Calu3 (cell line): ENCODE measurements around the gene CPT1A. TPM values are rescaled to one million over a fixed set of nuclear protein-coding genes. Genes with fewer than 3 reads are reported as not detected.

Experiments used
- BruUV-seq: library from RNA; stranded (reverse); fragments of 400-500 nt; replicated peaks from 2 replicates; lab custom pipeline; 2021; lab: Mats Ljungman, UMichigan
- CTCF ChIA-PET: fragments of 300-600 bp; sonication (Branson Sonifier 250); formaldehyde crosslinking; loops from one replicate; lab custom pipeline; 2022; ENCODE audit warnings: antibody characterized with exemption; lab: Charles Lee
- DNase-seq: peaks from one replicate; pipeline ENCODE4 v3.0.0; 2022
- H3K27ac Mint-ChIP-seq: one replicate; pipeline ENCODE4 v1.8.0; 2022; ENCODE audit warnings: mixed read lengths; ENCODE audit not compliant: unreplicated experiment
- H3K27me3 Mint-ChIP-seq: one replicate; pipeline ENCODE4 v1.8.0; 2022; ENCODE audit warnings: mixed read lengths; ENCODE audit not compliant: unreplicated experiment
- H3K36me3 Mint-ChIP-seq: one replicate; pipeline ENCODE4 v1.8.0; 2022; ENCODE audit warnings: mild to moderate bottlenecking, moderate library complexity, mixed read lengths; ENCODE audit not compliant: insufficient read depth, unreplicated experiment
- H3K4me1 Mint-ChIP-seq: one replicate; pipeline ENCODE4 v1.8.0; 2022; ENCODE audit warnings: mild to moderate bottlenecking, low read depth, mixed read lengths; ENCODE audit not compliant: unreplicated experiment
- H3K4me3 Mint-ChIP-seq: one replicate; pipeline ENCODE4 v1.8.0; 2022; ENCODE audit warnings: mild to moderate bottlenecking, low read depth, moderate library complexity, mixed read lengths; ENCODE audit not compliant: unreplicated experiment
- H3K9me3 Mint-ChIP-seq: one replicate; pipeline ENCODE4 v1.8.0; 2022; ENCODE audit warnings: low read depth, mixed read lengths; ENCODE audit not compliant: unreplicated experiment
- CTCF ChIP-seq: fragments of 200-600 bp; IDR thresholded peaks from one replicate; pipeline ENCODE4 v1.8.0; 2022; ENCODE audit warnings: antibody characterized with exemption; ENCODE audit not compliant: unreplicated experiment
- intact Hi-C: fragments of 100-400 bp; cut with micrococcal nuclease; formaldehyde crosslinking; loops from one replicate; pipeline ENCODE4 v1.10.0; 2022; ENCODE audit not compliant: unreplicated experiment
- total RNA-seq: library from RNA; stranded (reverse); gene quantifications from 2 replicates; pipeline ENCODE4 v1.2.3, GENCODE V29; 2022

Gene CPT1A
- total RNA-seq, 1 experiment from 2014 or later, result 45.9 TPM

- no peaks in the 10 kb centered on the region for H3K9me3 Mint-ChIP-seq
- BruUV-seq, result no TSS peak
- H3K27me3 Mint-ChIP-seq, result peaks cover 39% of the 10 kb centered on the region
Observed at GRCh38 chr11:68852628-68853027, 10.9 kb upstream of the CPT1A start.

GRCh38 chr11:68848429-68848828 lies 6.7 kb upstream of the CPT1A start:
- H3K27ac Mint-ChIP-seq, result no peak overlapping the region
- no peak overlapping the region for H3K4me3 Mint-ChIP-seq
- no peak for TF ChIP-seq CTCF
- intact Hi-C loops, result no loop called here
- H3K27me3 Mint-ChIP-seq, result peaks cover 34% of the 10 kb centered on the region
- DNase-seq, result no peak
- peaks cover 11% of the 10 kb centered on the region for H3K4me1 Mint-ChIP-seq
- BruUV-seq, result no TSS peak
- H3K36me3 Mint-ChIP-seq, result peaks cover 8% of the 10 kb centered on the region
- H3K9me3 Mint-ChIP-seq, result no peaks in the 10 kb centered on the region
- CTCF ChIA-PET, result interaction anchor here (0.6 kb wide), 1 partner anchor 35 kb away, joined by 3 read pairs; no protein-coding TSS in a partner anchor

More at GRCh38 chr11:68852628-68853027, 10.9 kb upstream of the CPT1A start:
- Mint-ChIP-seq H3K36me3 (no peaks in the 10 kb centered on the region), H3K4me1 (peaks cover 10% of the 10 kb centered on the region), H3K27ac (no peak overlapping the region), H3K4me3 (no peak overlapping the region)
- no peak for TF ChIP-seq CTCF
- CTCF ChIA-PET, result interaction anchor here (0.6 kb wide), 1 partner anchor 72 kb away, joined by 5 read pairs; no protein-coding TSS in a partner anchor
- no peak for DNase-seq
- intact Hi-C loops, result no loop called here

GRCh38 chr11:68847395-68847794 lies 5.7 kb upstream of the CPT1A start:
- H3K36me3 Mint-ChIP-seq, result peaks cover 18% of the 10 kb centered on the region
- no peak for DNase-seq
- H3K4me3 Mint-ChIP-seq, result no peak overlapping the region
- H3K9me3 Mint-ChIP-seq, result no peaks in the 10 kb centered on the region
- peaks cover 23% of the 10 kb centered on the region for H3K27me3 Mint-ChIP-seq
- intact Hi-C loops, result no loop called here
- peaks cover 13% of the 10 kb centered on the region for H3K4me1 Mint-ChIP-seq
- H3K27ac Mint-ChIP-seq, result no peak overlapping the region
- TF ChIP-seq CTCF, result no peak
- BruUV-seq, result no TSS peak
- CTCF ChIA-PET, result no interaction called here

- H3K4me3 Mint-ChIP-seq, result no peak overlapping the region
- peaks cover 13% of the 10 kb centered on the region for H3K4me1 Mint-ChIP-seq
- CTCF ChIA-PET, result no interaction called here
- intact Hi-C loops, result no loop called here
- no peak overlapping the region for H3K27ac Mint-ChIP-seq
- peaks cover 14% of the 10 kb centered on the region for H3K27me3 Mint-ChIP-seq
- DNase-seq, result no peak
- peaks cover 31% of the 10 kb centered on the region for H3K36me3 Mint-ChIP-seq
- H3K9me3 Mint-ChIP-seq, result no peaks in the 10 kb centered on the region
- no TSS peak for BruUV-seq
- TF ChIP-seq CTCF, result no peak
Observed at GRCh38 chr11:68845351-68846002, 3.8 kb upstream of the CPT1A start.
